ENCODE measurements around the gene ITPR2.
"Not testable (repeated sequence)": the region's sequence is repeated elsewhere in the genome, so short reads cannot be mapped to it uniquely, and the experiment has no call there.

ITPR2 gene

DNA sequence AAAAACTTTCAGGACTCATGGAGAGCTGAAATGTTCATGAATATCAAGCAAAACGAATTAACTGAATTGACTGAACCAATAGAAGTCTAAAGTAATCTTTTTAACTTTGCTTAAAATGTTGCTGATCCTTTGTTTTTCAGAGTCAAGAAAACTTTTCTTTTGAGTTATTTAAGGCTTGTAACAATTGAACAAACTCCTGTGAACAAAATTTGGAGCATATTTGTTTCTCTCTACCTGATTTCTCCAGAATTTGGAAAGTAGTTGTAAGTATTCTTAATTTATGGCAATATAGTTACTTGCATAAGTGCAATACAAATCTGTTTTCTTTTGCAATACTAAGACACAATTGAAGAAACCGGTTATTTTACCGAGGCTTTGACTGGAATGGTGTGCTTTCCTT is 77.6 kb downstream of the ITPR2 start:
- DNase-seq (ENCODE audit: low read depth in 2 of 2) = not testable (repeated sequence)

- DNase-seq (ENCODE audit: low read depth in 2 of 2) = no peak
These were observed 78.8 kb downstream of the ITPR2 start for GRCh38 chr12:26754148-26754547.

GRCh38 chr12:26751179-26751578 is 81.8 kb downstream of the ITPR2 start:
- no peak for DNase-seq (ENCODE audit: low read depth in 2 of 2)

DNA sequence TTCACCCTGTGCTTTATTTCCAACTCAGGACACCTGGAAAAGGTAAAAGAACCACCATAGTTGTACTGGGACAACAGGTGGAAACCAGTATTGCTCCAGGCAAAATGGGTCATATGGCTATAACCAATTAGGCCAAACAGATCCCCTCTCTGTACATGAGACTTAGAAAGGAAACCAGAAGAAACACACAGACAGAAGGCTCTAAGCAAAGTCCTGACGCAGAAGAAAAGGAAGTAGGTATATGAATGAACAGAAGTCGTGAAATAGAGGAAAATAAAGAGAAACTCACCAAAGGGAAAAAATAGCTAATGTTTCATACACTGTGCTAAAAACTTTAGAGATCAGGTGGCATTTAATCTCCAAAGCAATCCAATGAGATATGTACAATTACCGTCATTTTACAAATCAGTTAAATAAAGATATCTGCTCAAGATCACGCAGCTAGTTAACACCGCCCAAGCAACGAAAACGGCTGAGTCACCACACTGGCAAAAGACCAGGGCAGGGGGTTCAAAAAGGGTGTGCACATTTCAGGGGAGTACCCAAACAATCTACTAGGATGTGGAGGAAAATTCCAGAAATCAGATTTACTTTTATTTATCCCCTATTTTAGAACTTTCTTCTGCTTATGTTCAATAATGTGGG is 82.3 kb downstream of the ITPR2 start:
- DNase-seq (ENCODE audit: low read depth in 2 of 2) = no peak

GRCh38 chr12:26749781-26750180 is 83.2 kb downstream of the ITPR2 start:
- DNase-seq (ENCODE audit: low read depth in 2 of 2) = no peak

DNA sequence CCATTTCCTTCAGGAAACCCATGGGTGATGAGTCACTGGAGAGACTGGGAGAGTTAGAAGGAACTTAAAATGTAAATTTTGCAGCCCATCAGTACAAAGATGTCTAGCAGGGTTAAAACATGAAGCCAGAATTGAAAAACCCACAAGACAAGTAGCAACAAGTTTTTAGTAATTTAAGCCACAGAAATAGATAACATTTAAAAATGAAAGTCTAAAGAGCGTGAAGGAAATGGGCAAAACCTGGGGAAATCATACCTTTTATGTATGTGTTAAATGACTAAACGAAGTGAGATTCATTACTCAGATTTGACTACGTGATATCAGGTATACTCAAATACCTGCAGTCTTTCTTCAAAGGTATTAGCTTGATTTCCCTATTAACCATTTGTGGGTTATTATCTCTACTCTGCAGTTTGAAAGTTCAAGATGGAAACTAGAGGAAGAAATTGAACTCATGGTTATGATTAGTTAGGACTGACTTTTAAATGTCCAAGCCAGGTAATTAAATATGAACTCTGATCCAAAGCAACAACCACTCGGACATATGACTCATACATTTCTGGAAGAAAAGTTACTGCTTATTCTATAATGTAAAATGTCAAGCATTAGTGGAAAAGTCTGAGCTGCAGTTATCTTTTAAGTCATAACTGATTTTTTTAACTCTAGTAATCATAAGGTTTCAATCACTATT is 84.1 kb downstream of the ITPR2 start:
- no peak for DNase-seq (ENCODE audit: low read depth in 2 of 2)

GRCh38 chr12:26748412-26748740 is 84.6 kb downstream of the ITPR2 start:
- DNase-seq (ENCODE audit: low read depth in 2 of 2) = no peak

- no peak for DNase-seq (ENCODE audit: low read depth in 2 of 2)
These were observed 86.8 kb downstream of the ITPR2 start for GRCh38 chr12:26746121-26746714.

- no peak for DNase-seq (ENCODE audit: low read depth in 2 of 2)
These were observed 88.1 kb downstream of the ITPR2 start for GRCh38 chr12:26744697-26745440.

GRCh38 chr12:26744042-26744626 is 88.9 kb downstream of the ITPR2 start:
- no peak for DNase-seq (ENCODE audit: low read depth in 2 of 2)

GRCh38 chr12:26741584-26742227 is 91.3 kb downstream of the ITPR2 start:
- DNase-seq (ENCODE audit: low read depth in 2 of 2) = no peak

DNA sequence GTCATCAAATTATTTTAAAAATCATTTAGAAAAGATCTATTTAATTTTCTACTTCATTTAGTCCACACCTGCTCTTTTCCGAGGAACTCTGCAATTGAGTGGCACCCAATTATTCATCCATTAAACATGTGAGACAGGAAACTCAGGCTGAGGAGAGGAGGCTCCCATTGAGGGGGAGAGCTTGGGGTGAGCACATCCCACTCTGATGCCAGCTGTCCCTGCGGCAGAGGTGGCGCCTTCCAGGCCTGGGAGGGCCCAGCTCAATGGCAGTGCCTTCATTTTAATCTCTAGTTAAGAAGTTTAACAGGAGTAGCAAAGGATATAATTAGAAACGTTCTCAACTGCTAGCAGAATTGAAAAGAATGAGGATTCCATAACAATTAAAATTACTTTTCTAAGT is 92.0 kb downstream of the ITPR2 start:
- no peak for DNase-seq (ENCODE audit: low read depth in 2 of 2)

DNA sequence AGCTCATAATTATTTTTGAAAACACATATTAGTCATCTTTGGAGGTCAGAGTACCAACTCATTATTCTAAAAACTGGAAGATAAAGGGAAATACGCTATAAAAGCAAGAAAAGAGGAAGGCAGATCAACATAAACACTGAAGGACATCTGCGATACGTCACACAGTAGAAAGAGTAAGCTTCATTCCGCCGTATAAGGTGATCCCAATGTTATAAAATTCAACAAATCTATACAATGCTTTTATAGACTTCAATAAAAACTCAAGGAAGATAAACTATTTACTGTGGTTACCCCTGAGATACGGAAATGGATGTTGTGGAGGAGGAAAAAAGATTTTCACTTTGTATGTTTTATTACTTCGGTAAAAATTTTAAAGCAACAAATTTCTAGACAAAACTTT is 92.6 kb downstream of the ITPR2 start:
- DNase-seq (ENCODE audit: low read depth in 2 of 2) = no peak

- DNase-seq (ENCODE audit: low read depth in 2 of 2) = no peak
These were observed 95.4 kb downstream of the ITPR2 start for GRCh38 chr12:26737487-26738030.

DNA sequence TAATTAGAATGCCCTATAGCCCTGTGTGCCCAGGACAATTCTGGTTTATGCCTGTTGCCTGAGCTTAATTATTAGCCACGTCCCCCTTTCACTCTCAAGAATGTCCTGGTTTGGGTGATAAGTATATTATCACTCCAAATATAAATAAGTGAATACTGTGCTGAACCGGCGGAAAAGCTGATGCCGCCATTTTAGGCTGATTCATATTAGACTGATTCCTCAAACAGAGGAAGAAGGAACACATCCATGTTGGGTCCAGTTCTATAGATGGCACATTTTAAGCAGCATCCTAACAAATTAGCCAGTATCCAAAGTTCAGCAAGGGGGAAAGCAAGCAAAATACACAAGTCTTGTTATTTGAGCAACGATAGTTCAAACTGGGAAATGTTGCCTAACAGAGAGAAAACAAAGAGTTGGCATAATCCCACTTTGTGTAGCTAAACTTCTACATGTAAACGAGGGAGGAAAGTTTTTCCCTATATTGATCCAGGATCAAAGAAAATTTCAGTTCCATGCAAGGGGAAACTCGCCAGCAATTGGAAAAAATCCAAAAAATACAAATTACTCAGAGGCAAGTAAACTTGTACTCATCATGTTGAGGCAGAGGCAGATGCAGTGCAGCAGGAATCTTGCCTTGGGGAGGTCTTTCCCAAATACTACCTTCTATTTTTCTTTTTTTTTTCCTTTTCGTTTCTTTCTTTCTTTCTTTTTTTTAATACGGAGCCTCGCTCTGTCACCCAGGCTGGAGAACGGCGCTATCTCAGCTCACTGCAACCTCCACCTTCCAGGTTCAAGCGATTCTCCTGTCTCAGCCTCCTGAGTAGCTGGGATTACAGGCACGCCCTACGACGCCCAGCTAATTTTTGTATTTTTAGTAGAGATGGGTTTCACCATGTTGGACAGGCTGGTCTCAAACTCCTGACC is 96.2 kb downstream of the ITPR2 start:
- no peak for DNase-seq (ENCODE audit: low read depth in 2 of 2)

DNA sequence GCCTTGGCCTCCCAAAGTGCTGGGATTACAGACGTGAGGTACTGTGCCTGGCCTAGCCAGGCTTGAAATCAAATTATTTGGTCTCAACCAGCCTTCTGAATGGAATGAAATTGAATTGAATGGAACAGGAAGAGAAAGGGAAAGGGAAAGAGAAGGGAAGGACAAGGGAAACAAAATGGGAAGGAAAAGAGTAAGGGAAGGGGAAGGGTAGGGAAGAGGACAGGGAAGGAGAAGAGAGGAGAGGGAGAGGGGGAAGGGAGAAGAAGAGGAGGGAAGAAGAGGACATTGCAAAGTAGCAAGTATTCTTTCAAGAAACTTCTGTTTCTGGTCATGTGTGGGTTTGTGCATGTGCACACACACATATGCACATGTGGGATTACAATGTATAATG is 97.8 kb downstream of the ITPR2 start:
- DNase-seq (ENCODE audit: low read depth in 2 of 2) = no peak

GRCh38 chr12:26734510-26735248 is 98.3 kb downstream of the ITPR2 start:
- DNase-seq (ENCODE audit: low read depth in 2 of 2) = no peak

- no peak for DNase-seq (ENCODE audit: low read depth in 2 of 2)
These were observed 100.7 kb downstream of the ITPR2 start for GRCh38 chr12:26732005-26732908.

Measured in stimulated activated CD8-positive, alpha-beta memory T cell treated with anti-CD3 and anti-CD28 coated beads, Interleukin-7, amount 100 ng/mL, for 1 hour (primary cell).